ENCODE results near the gene SLC1A3.

GRCh38 chr5:36607838-36608783 lies 1.7 kb downstream of the SLC1A3 start:
- TF ChIP-seq EZH2 (IDR thresholded peaks at IDR 0.05) (no peak), EZH2phosphoT487 (IDR thresholded peaks at IDR 0.05) (no peak), CTCF (IDR thresholded peaks at IDR 0.05) (no peak)
